ENCODE results near the gene HEY2.

DNA sequence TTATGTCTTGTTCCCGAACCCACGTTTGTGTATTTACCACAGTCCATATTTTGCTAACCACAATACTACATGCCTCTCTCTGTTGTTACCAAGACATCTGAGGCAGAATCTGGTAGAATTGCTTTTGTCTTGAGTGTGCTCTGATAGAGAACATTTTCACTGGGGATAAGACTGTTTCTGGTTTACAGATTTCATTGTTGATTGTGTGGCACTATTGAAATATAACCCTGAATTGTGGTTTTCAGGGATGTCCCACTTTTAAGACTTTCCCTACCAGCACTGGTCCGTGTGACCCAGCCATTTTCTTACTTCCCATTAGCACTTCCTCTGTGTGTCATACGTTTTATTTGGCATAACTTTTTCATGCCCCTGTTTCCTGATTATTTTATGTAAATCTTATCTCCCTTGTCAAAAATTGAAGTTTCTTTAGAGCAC, 53.5 kb downstream of the HEY2 start:
- TF ChIP-seq, protein P1, sequence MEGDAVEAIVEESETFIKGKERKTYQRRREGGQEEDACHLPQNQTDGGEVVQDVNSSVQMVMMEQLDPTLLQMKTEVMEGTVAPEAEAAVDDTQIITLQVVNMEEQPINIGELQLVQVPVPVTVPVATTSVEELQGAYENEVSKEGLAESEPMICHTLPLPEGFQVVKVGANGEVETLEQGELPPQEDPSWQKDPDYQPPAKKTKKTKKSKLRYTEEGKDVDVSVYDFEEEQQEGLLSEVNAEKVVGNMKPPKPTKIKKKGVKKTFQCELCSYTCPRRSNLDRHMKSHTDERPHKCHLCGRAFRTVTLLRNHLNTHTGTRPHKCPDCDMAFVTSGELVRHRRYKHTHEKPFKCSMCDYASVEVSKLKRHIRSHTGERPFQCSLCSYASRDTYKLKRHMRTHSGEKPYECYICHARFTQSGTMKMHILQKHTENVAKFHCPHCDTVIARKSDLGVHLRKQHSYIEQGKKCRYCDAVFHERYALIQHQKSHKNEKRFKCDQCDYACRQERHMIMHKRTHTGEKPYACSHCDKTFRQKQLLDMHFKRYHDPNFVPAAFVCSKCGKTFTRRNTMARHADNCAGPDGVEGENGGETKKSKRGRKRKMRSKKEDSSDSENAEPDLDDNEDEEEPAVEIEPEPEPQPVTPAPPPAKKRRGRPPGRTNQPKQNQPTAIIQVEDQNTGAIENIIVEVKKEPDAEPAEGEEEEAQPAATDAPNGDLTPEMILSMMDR (conservative IDR thresholded peaks at IDR 0.05; ENCODE audit: low read depth, low read length), result no peak
- TF ChIP-seq EZH2phosphoT487 (IDR thresholded peaks at IDR 0.05; ENCODE audit: borderline replicate concordance, low read length) (no peak), EZH2 (IDR thresholded peaks at IDR 0.05; ENCODE audit: low read length, unreplicated experiment) (no peak)

All from PC-3 (cell line).